Adipose tissue (tissue), 3 donors: ENCODE results near the gene GEMIN7. TPM values are rescaled to one million over a fixed set of nuclear protein-coding genes. Genes with fewer than 3 reads are reported as not detected.

ENCODE experiments used
- H3K27ac ChIP-seq: one replicate; pipeline ENCODE4 v1.5.1; 2013; ENCODE audit warnings: low read depth, low read length
- WGBS, 3 donors: extraction: QIAGEN DNeasy Blood & Tissue Kit; methylation state at CpG; one replicate each; pipeline ENCODE4 v1.1.7; 2013; 5-methylcytosine and 5-hydroxymethylcytosine counted together
- polyA plus RNA-seq, 3 donors: library from polyadenylated mRNA; stranded (reverse); fragments of 200-250 nt; gene quantifications; one replicate each; pipeline ENCODE4 v1.2.3, GENCODE V29; 2013
- donor health status: healthy with polysubstance abuse.
- donor health status: Bipolar disorder and iron deficiency.
- donor health status: healthy.

The GEMIN7 gene, protein sequence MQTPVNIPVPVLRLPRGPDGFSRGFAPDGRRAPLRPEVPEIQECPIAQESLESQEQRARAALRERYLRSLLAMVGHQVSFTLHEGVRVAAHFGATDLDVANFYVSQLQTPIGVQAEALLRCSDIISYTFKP
- polyA plus RNA-seq, result 10 to 100 TPM; 12.4 to 29.6 (median 19.3) TPM

DNA sequence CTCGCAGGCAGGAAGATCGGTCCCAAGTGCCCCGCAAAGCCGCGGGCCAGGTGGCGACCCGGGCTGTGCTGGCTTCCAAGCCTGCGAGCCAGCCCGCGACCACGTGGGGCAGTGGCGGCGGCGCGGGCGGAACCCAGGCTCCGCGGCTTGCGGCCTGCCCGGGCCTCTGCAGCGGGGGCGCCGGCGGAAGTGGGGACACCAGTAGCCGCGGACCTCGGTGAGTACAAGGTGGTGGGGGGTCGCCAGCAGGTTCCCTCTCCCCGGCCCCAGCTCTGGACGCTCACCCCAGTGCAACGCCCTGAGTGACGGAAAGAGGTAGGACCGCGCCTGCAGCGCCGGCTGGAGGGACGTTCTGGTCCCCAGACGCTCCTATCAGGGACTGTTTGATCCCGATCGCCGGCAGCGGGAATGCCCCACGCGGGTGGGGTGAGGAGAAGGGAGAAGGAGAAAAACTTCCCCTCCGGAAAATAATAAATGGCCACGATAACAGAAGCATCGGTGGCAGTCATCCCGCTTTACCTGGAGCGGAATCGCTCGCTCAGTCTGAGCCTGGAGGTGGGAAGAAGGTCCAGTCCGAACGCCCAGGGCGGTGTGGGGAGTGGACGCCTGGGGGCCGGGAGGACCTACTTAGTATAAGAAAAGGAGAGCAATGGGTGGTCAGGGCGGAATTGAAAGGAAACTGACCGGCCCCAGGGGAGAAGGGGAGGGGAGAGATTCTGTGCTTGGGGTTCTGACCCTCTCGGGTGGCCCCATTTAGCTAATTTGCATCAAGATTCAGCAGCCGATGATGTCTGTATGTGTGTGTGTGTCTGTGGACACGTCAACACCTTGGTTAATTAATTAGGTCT, at the start of gene GEMIN7:
TSS of gene GEMIN7 (plus strand) at position 198 of the 848 bp plus-strand sequence. CDS start 10,855 bp downstream, outside the sequence.
- H3K27ac ChIP-seq, result no peak within 1 kb of the TSS
- WGBS, 3 donors, result 0 to 1% (median 0%) methylated on average over 60 to 61 of the region's 61 CpGs

DNA sequence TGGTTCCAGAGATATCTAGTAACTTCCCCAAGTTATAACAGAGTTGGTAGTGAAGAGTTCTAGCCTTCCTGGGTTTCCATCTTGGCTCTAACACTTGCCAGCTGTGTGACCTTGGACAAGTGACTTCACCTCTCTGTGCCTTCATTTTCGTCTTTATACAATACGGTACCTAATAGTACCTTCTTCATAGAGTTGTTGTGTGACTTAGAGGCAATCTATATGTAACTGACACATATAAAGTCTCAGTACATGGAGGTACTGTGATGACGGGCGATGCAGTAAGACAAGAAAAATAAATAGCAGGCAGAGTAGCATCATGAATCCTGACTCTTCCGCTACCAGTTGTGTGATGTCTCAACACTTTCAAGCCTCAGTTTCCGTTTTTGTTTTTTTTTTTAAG, 48.2 kb upstream of the GEMIN7 start:
- no peak overlapping the region for H3K27ac ChIP-seq
- 93 to 95% (median 94%) methylated on average over 6 of the region's 6 CpGs for WGBS, 3 donors

DNA sequence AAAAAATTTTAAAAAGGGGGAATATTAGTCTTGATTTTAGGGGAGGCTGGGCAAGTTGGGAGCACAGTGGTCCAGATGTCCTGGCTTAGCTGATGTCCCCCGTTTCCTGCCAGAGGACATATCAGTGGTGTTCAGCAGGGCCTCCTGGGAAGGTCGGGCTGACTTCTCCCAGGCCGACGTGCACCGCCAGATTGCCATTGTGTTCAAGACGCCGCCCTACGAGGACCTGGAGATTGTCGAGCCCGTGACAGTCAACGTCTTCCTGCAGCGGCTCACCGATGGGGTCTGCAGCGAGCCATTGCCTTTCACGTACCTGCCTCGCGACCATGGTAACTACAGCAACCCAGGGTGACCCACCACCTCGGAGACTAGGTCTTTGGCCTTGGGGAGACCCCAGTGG, 46.6 kb upstream of the GEMIN7 start:
- WGBS, 3 donors, result 84 to 94% (median 87%) methylated on average over 18 of the region's 18 CpGs
- no peak overlapping the region for H3K27ac ChIP-seq

DNA sequence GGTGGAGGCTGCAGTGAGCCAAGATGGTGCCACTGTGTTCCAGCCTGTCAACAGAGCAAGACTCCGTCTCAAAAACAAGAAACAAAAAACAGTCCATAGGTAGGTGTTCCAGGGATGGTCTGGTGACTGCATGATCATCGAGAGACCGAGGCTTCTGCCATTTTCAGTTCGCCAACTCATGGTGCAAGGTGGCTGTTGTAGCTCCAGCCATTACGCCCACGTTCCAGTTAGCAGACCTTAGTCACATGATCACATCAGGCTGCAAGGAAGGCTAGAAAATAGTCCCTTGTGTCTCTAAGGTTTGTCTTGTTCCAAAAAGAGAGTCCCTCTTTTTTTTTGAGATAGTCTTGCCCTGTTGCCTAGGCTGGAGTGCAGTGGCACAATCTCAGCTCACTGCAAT, 43.3 kb upstream of the GEMIN7 start:
- WGBS, 3 donors, result 95 to 98% (median 98%) methylated on average over 6 of the region's 6 CpGs
- no peak overlapping the region for H3K27ac ChIP-seq

DNA sequence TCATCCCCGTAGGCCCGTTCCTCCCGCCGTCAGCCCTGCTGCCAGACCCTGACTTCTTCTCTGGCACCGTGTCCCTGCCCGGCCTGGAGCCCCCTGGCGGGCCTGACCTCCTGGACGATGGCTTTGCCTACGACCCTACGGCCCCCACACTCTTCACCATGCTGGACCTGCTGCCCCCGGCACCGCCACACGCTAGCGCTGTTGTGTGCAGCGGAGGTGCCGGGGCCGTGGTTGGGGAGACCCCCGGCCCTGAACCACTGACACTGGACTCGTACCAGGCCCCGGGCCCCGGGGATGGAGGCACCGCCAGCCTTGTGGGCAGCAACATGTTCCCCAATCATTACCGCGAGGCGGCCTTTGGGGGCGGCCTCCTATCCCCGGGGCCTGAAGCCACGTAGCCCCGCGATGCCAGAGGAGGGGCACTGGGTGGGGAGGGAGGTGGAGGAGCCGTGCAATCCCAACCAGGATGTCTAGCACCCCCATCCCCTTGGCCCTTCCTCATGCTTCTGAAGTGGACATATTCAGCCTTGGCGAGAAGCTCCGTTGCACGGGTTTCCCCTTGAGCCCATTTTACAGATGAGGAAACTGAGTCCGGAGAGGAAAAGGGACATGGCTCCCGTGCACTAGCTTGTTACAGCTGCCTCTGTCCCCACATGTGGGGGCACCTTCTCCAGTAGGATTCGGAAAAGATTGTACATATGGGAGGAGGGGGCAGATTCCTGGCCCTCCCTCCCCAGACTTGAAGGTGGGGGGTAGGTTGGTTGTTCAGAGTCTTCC, 41.5 kb upstream of the GEMIN7 start:
- WGBS, 3 donors, result 91 to 92% (median 92%) methylated on average over 37 of the region's 37 CpGs
- no peak overlapping the region for H3K27ac ChIP-seq

DNA sequence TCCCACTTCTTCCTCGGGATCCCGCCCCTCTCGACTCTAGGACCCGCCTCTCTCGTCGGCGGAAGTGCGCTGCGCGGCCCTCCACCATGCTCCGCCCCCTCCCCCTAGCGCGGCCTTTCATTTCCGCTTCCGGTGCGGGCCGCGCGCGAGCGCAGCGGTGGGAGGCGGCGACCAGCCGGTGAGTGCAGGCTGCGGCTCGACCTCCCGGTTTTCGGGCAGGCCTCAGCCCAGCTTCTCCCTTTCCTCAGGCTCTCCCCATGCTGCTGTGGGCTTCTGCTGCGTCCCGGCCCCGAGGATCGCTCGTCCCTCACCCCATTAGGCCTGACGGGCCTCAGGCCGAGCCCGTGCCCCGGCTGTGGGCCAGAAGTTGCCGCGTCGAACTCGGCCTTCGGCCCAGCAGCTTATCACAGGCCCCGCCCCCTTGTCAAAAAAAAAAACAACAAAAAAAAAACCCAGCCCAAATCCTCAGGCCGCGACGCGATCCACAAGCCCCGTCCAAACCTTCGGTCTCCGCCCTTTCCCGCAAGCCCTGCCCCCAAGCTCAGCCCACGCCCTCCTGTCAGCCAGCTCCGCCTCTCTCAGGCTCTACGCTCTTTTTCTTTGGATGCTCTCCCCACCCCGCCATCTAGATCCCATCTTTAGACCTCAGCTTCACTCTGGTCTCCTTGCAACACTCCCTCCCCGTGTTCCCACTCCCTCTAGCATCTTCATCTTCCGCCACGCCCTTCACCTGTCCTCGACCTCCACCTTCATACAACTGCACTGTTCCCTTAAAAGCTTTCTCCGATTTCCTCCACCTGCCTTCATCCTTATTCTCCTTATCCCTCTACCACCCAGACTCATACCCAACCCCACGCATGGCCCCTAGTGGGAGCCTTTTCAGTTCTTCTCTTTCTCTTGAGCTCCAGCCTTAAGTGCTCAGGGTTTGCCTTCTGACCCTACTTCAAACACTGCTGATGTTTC, 39.8 kb upstream of the GEMIN7 start, which contains the start of gene CLASRP:
TSS of gene CLASRP (plus strand) at position 115 of the 963 bp plus-strand sequence. CDS start 1,168 bp downstream, outside the sequence.
- H3K27ac ChIP-seq, result peak within 1 kb of the TSS; percentile 81
- WGBS, 3 donors, result 2 to 3% (median 3%) methylated on average over 52 to 62 of the region's 62 CpGs

DNA sequence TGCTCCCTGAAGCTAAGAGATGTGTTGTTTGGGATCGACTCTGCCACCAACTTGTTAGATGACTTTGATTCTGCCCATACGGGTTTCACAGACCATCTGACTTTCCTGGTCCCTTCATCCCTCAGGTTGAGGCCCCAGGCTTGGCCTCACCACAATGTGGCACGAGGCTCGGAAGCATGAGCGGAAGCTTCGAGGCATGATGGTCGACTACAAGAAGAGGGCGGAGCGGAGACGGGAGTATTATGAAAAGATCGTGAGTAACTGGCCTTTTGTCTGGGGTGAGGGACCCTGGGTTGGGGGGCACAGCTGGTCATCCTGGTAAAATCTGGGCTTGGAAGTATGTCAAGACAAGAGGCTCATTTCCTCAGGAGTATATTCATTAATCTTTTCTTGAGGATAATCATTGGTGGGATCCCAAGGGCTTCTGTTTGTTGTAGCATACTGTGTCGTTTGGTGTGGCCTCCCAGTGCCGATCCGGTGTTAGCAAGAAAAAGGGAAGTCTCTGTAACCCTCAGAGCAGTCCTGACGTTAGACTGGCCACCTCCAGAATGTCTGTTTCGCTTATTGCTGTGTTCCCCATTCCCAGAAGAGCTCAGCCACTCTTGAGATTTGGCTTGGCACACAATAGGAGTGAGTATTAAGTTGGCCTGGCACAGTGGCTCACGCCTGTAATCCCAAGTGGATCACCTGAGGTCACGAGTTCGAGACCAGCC, 38.8 kb upstream of the GEMIN7 start:
- no peak overlapping the region for H3K27ac ChIP-seq
- 58 to 78% (median 65%) methylated on average over 19 of the region's 19 CpGs for WGBS, 3 donors

DNA sequence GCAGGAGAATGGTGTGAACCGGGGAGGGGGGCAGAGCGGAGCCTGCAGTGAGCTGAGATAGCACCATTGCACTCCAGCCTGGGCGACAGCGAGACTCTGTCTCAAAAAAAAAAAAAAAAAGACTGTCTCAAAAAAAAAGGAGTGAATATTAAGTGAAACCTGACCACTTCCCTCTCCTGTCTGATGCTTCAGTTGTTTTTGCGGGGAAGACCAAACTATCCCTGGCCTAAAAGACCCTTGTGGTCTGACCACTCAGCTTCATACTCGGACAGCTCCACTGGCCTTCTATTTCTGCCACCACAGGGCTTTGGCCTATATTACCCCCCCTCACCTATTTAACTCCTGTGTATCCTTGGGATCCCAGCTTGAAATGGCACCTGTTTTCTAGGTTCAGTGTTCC, 37.9 kb upstream of the GEMIN7 start:
- H3K27ac ChIP-seq, result no peak overlapping the region
- 78 to 97% (median 85%) methylated on average over 6 of the region's 6 CpGs for WGBS, 3 donors

DNA sequence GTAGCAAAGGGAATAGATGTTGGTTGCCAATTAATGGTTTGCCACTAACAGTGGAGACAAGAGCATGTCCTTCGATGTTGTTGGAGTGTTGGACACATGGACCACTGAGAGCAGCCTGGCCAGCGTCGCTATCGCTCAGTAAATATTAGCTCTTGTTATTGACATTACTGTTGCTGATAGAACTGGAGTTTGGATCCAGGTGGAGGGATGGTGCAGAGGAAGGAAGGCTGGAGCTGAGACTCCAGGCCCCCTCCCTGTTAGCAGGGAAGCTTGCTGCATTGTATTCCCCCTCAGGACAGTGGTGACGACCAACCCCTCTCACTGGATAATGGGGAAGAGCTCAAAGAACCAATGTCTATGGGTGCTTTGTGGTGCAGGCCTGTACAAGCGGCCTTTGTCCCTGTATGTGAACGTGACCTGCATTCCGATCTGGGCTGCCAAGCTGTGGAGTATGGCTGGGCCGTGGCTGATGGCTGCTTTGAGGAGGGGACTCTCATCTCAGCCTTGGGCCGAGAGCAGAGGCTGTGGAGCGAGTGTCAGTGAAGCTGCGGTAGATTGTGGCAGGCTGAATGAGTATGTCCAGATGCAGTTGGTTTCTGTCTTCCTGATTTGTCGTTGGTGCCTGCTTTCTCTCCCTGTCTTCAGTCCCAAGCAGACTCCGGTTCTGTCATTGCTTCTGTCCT, 33.2 kb upstream of the GEMIN7 start:
- no peak overlapping the region for H3K27ac ChIP-seq
- WGBS, 3 donors, result 31 to 84% (median 75%) methylated on average over 14 of the region's 14 CpGs

DNA sequence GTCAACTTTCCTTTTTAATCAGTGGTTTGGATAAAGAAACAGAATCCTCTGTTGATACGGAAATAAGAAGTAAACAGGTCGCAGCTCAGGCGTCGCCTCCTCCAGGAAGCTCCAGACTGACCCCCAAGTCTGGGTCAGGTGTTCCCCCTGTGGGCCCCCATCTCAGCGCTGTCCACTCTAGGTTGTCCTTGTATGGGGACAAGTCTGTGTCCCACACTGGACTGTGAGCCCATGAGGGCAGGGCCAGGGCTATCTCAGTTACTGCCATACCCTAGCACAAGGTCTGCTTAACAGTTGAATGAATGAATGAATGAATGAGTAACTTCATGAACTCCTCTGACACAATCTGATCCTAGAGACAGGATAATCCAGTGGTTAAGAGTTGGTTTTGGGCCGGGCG, 32.7 kb upstream of the GEMIN7 start:
- 72 to 91% (median 86%) methylated on average over 7 of the region's 7 CpGs for WGBS, 3 donors
- H3K27ac ChIP-seq, result no peak overlapping the region

DNA sequence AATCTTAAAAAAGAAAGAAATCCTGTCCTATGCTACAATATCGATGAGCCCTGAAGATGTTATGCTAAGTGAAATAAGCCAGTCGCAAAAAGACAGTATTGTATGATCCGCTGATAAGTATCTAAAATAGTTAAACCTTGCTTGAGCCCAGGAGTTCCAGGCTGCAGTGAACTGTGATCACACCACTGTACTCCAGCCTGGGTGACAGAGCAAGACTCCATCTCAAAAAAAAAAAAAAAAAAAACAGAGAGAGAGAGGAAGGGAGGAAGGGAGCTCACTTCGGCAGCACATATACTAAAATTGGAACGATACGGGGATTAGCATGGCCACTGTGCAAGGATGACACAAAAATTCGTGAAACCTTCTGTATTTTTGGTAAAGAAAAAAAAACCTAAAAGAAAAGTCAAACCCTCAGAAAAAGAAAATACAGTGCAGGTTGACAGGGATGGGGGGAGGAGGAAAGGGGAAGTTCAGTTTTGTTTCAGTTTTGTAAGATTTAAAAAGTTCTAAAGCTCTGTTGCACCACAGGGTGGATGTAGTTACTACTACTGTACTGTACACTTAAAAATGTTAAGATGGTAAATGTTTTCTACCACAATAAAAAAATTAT, 31.8 kb upstream of the GEMIN7 start:
- 62 to 79% (median 65%) methylated on average over 7 of the region's 7 CpGs for WGBS, 3 donors
- no peak overlapping the region for H3K27ac ChIP-seq

DNA sequence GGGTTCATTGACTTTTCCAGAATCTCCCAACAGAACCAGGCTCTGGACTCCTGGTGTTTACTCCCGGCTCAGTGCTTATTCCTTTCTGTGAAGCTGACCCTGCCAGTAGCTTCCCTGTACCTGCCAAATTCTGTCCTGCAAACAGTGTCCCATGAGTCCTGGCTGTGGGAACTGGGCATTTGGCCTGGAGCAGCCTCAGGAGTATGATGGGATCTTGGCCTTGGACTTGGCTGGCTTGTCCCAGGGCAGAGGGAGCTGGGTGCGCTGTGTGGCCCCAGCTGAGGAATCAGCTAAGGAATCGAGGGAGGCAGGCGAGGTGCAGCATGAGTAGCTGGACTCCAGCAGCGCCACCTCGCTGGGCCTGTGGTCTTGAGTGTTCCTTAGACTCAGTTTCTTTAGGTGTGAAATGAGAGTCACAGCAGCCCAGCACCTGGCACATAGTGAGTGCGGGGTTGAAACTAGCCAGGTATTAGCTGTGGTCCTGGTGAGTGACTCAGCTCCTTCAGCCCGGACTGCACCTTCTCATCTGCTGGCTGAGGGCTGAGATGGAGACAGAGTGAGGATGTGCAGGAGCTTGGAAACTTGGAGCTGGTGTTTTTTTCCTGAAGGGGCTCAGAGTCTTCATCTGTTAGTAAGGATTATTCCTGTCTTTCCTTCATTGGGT, 29.9 kb upstream of the GEMIN7 start:
- no peak overlapping the region for H3K27ac ChIP-seq
- 49 to 84% (median 78%) methylated on average over 8 of the region's 8 CpGs for WGBS, 3 donors

DNA sequence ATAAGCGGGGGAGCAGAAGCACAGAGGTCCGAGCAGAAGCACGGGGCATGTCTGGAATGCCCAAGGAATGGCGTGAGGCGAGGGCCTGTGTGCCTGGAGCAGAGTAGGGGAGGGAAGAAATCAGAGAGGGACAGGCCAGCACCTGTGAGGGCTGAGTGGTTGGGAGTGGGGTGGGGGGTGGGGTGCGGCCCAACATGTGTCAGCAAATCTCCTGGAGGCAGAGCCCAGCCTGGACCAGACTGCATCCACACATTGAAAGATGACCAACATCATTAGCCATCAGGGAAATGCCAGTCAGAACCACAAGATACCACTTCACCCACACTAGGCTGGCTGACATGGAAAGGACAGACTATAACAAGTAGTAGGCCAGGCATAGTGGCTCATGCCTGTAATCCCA, 29.0 kb upstream of the GEMIN7 start:
- WGBS, 3 donors, result 88 to 96% (median 92%) methylated on average over 6 of the region's 6 CpGs
- no peak overlapping the region for H3K27ac ChIP-seq

DNA sequence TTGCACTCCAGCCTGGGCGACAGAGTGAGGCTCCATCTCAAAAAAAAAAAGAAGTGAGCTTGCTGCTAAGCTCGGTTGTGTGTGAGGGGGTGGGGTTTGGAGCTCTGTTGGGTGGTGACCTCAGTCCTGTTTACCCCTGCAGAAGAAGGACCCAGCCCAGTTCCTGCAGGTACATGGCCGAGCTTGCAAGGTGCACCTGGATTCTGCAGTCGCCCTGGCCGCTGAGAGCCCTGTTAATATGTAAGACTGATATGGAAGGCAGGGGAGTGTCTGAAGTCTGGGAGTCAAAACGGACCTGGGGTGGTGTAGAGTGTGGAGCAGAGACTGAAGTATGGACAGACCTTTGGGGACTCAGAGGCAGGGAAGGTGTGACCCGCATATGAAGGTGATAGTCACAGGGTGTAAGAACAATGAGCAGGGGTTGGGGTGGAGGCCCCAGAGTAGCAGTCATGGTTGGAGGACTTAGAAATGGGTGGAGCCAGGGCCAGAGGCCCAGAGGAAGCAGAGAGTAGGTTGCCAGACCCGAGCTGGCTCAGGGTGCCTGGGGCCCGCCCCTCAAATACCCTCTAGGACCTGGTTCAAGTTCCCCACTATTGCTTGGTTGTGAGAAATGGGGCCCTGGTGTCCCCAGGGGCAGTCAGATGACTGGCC, 27.0 kb upstream of the GEMIN7 start:
- no peak overlapping the region for H3K27ac ChIP-seq
- 57 to 72% (median 70%) methylated on average over 9 of the region's 9 CpGs for WGBS, 3 donors

DNA sequence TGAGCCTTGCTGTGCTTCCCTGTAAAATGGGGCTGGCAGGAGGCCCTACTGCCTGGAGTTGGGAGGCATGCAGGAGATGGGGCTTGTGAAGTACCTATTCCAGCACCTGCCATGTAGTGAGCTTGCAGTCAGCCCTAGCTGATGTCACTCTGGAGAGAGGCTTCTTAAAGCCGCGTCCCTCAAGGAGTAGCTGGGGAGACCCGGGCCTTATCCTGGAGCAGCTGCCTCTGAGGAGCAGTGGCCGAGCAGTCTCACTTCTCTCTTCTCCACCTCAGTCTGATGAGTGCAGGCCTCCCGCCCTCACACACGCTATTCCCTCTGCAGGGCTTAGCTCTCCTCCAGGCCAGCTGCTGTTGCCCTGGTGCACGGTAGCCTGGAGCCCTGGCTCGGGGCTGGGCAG, 22.2 kb upstream of the GEMIN7 start:
- no peak overlapping the region for H3K27ac ChIP-seq
- 87 to 94% (median 93%) methylated on average over 8 of the region's 8 CpGs for WGBS, 3 donors

DNA sequence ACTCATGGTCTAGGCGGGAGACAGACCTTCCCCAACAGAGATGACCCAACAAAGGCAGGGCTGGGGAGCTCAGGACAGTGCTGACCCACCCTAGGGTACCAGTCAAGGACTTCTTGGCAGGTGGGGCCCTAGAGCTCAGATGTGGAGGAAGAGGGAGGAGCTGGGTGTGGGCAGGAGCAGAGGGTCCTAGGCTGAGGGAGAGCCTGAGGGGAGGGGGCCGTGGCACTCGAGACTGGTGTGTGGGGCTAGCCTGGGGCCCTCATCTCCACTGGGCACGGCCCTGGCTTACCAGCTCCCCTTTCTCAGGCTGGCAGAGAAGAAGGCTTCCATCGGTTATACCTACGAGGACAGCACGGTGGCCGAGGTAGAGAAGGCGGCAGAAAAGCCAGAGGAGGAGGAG, 21.6 kb upstream of the GEMIN7 start:
- H3K27ac ChIP-seq, result no peak overlapping the region
- WGBS, 3 donors, result 74 to 96% (median 89%) methylated on average over 3 to 9 of the region's 9 CpGs
